Breast epithelium (tissue), 4 donors: Measurements from ENCODE around the gene CEP290. TPM values are rescaled to one million over a fixed set of nuclear protein-coding genes. Genes with fewer than 3 reads are reported as not detected.

ENCODE experiments used
- DNase-seq, 2 donors: peaks; one replicate each; pipeline ENCODE4 v3.0.0-alpha.2; 2019; ENCODE audit warnings: low spot score in 2 of 2
- H3K27ac ChIP-seq, 2 donors: fragments of 200-600 bp; sonication (generic) in 1 of 2; one replicate each; pipeline ENCODE4 v1.5.1; 2016 to 2019; ENCODE audit warnings: mild to moderate bottlenecking in 1 of 2
- H3K27me3 ChIP-seq, 2 donors: fragments of 200-600 bp; sonication (generic) in 1 of 2; one replicate each; pipeline versions ENCODE4 v1.5.1 to v1.6.0; 2017 to 2019; ENCODE audit warnings: control low read depth in 1 of 2, mild to moderate bottlenecking in 1 of 2
- H3K36me3 ChIP-seq: fragments of 200-600 bp; one replicate; pipeline ENCODE4 v1.5.1; 2019
- H3K4me1 ChIP-seq, 2 donors: fragments of 200-600 bp; sonication (generic); one replicate each; pipeline ENCODE4 v1.5.1; 2016 to 2019; ENCODE audit warnings: control low read depth in 1 of 2
- H3K4me3 ChIP-seq, 3 donors: fragments of 200-600 bp; sonication (generic); 1 replicate in 2 of 3; 2 replicates in 1 of 3; pipeline ENCODE4 v1.5.1; 2016 to 2019; ENCODE audit warnings: mild to moderate bottlenecking in 3 of 3, moderate library complexity in 2 of 3
- H3K9me3 ChIP-seq, 2 donors: fragments of 200-600 bp; sonication (generic) in 1 of 2; one replicate each; pipeline ENCODE4 v1.5.1; 2016 to 2019; ENCODE audit warnings: control low read depth in 1 of 2
- CTCF ChIP-seq, 3 donors: fragments of 450-650 bp; IDR thresholded peaks; one replicate each; pipeline ENCODE4 v1.5.1; 2016 to 2017; ENCODE audit warnings: antibody characterized with exemption in 3 of 3, mild to moderate bottlenecking in 3 of 3, moderate library complexity in 3 of 3
- POLR2A ChIP-seq: fragments of 450-650 bp; IDR thresholded peaks from one replicate; pipeline ENCODE4 v1.6.1; 2016; ENCODE audit warnings: antibody characterized with exemption, mild to moderate bottlenecking, moderate library complexity
- POLR2AphosphoS5 ChIP-seq, 3 donors: sonication (generic); formaldehyde crosslinking; IDR thresholded peaks; one replicate each; pipeline ENCODE4 v1.6.1; 2017; ENCODE audit warnings: antibody characterized with exemption in 3 of 3
- intact Hi-C: fragments of 100-400 bp; cut with DNase I; formaldehyde crosslinking; loops from one replicate; pipeline ENCODE4 v1.15.1; 2023; ENCODE audit warnings: low total_unique reads
- total RNA-seq, 3 donors: library from RNA; depleted of rRNA; stranded (reverse); fragments of >200 nt; gene quantifications; one replicate each; pipeline ENCODE4 v1.1.0, GENCODE V29; 2016

CEP290 gene
- total RNA-seq, 3 donors from 2014 or later, result 16.6 to 27.1 (median 24.6) TPM

DNA sequence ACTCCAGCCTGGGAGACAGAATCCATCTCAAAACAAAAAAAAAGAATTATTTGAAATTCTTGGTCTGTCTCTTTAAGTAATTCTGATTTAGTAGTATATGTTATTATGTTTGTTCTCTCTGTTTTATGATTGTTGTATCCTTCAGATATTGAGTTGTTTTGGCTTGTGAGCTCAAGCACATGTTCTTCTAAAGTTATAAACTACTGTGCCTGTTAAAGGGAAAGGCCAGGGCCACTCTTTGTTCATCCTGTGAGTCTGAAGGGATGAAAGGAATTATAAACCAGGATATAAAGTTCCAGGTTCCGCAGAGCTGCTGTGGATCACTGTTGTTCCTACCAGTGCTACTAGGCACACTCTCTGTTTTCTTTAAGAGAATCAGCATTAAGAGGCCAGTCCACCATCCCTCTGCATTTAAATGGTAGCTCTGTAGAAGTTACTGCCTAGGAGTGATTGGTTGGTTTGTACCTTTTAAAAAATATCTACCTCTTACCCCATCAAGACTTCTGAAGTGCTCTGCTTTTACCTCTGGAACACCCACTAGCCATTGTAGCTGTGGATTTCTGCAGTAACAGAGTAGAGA lies 14.3 kb upstream of the CEP290 start:
- no peak for DNase-seq
- intact Hi-C loops, result loop anchor here (10.0 kb wide), 1 partner anchor 869 kb away; no protein-coding TSS in a partner anchor
- TF ChIP-seq POLR2A, result no peak
- TF ChIP-seq POLR2AphosphoS5 (IDR thresholded peaks at IDR 0.05), result no peak
- TF ChIP-seq CTCF (IDR thresholded peaks at IDR 0.05), result no peak

GRCh38 chr12:88153959-88154358 lies 12.1 kb upstream of the CEP290 start:
- no peaks in the 10 kb centered on the region for H3K27me3 ChIP-seq
- no peak overlapping the region for H3K27ac ChIP-seq
- TF ChIP-seq POLR2A, result no peak
- peak in 1 of 3 donors; percentile 27 for TF ChIP-seq CTCF (IDR thresholded peaks at IDR 0.05)
- no peaks in the 10 kb centered on the region for H3K36me3 ChIP-seq
- H3K9me3 ChIP-seq, result no peaks in the 10 kb centered on the region
- no peaks in the 10 kb centered on the region for H3K4me1 ChIP-seq
- no peak overlapping the region for H3K4me3 ChIP-seq
- intact Hi-C loops, result loop anchor here (10.0 kb wide), 1 partner anchor 871 kb away; no protein-coding TSS in a partner anchor
- no peak for DNase-seq

More for the DNA sequence above, 14.3 kb upstream of the CEP290 start:
- H3K4me1 ChIP-seq, result no peaks in the 10 kb centered on the region
- H3K9me3 ChIP-seq, result no peaks in the 10 kb centered on the region
- H3K36me3 ChIP-seq, result no peaks in the 10 kb centered on the region
- no peak overlapping the region for H3K27ac ChIP-seq
- no peaks in the 10 kb centered on the region for H3K27me3 ChIP-seq
- H3K4me3 ChIP-seq, result no peak overlapping the region

- no peaks in the 10 kb centered on the region for H3K36me3 ChIP-seq
- no peaks in the 10 kb centered on the region for H3K27me3 ChIP-seq
- no peak for DNase-seq
- no peaks in the 10 kb centered on the region for H3K4me1 ChIP-seq
- TF ChIP-seq CTCF (IDR thresholded peaks at IDR 0.05), result no peak
- TF ChIP-seq POLR2A, result no peak
- no peak for TF ChIP-seq POLR2AphosphoS5 (IDR thresholded peaks at IDR 0.05)
- no peak overlapping the region for H3K27ac ChIP-seq
- H3K4me3 ChIP-seq, result no peak overlapping the region
- intact Hi-C loops, result loop anchor here (10.0 kb wide), 1 partner anchor 875 kb away; no protein-coding TSS in a partner anchor
- no peaks in the 10 kb centered on the region for H3K9me3 ChIP-seq
Measured at GRCh38 chr12:88150063-88150462, 8.2 kb upstream of the CEP290 start.

- H3K4me3 ChIP-seq, result no peak overlapping the region
- no peaks in the 10 kb centered on the region for H3K36me3 ChIP-seq
- no peak overlapping the region for H3K27ac ChIP-seq
- DNase-seq, result no peak
- peaks cover 0 to 8% of the 10 kb centered on the region in 2 donors for H3K4me1 ChIP-seq
- no peaks in the 10 kb centered on the region for H3K9me3 ChIP-seq
- intact Hi-C loops, result no loop called here
- H3K27me3 ChIP-seq, result no peaks in the 10 kb centered on the region
- TF ChIP-seq POLR2AphosphoS5 (IDR thresholded peaks at IDR 0.05) (no peak), POLR2A (no peak), CTCF (IDR thresholded peaks at IDR 0.05) (no peak)
Measured at GRCh38 chr12:88145567-88146505, 3.9 kb upstream of the CEP290 start.
